HepG2 (cell line): ENCODE data around the gene NEK8. TPM values are rescaled to one million over a fixed set of nuclear protein-coding genes. Genes with fewer than 3 reads are reported as not detected.

Experiments used
- ATAC-seq: fragments of 200-7000 bp; cut with Tn5 transposase; 3 replicates; pipeline ENCODE4 v1.9.1; 2020; ENCODE audit warnings: mild to moderate bottlenecking, moderate library complexity
- BruUV-seq: library from RNA; stranded (reverse); fragments of 400-500 nt; replicated peaks from 2 replicates; lab custom pipeline; 2021; lab: Mats Ljungman, UMichigan
- CTCF ChIA-PET: fragments of 300-600 bp; formaldehyde crosslinking; extraction: SDS; loops from one replicate; lab custom pipeline; 2021; ENCODE audit warnings: low total read pairs, inconsistent platforms, low intra/inter-chr PET ratio; lab: Yijun Ruan, JAX
- POLR2A ChIA-PET: fragments of 350-600 bp; sonication (Branson Sonifier 250); formaldehyde crosslinking; loops from one replicate; lab custom pipeline; 2020; ENCODE audit warnings: antibody characterized with exemption, inconsistent platforms; lab: Yijun Ruan, JAX
- DNase-seq: peaks from one replicate; pipeline ENCODE4 v3.0.0-alpha.2; 2015; ENCODE audit warnings: low spot score
- FAIRE-seq: peaks from 3 replicates; lab custom pipeline; 2011; peaks lifted over from hg19 to GRCh38; lab: Jason Lieb, UNC
- H2AFZ ChIP-seq: one replicate; pipeline ENCODE4 v1.6.1; 2011; ENCODE audit warnings: low read length, inconsistent platforms
- H3K27ac ChIP-seq: fragments of 300-600 bp; 3 replicates; pipeline ENCODE4 v1.8.0; 2011; ENCODE audit warnings: mixed run types, mild to moderate bottlenecking, mixed read lengths, low read length, inconsistent platforms; ENCODE audit not compliant: insufficient read depth; ENCODE audit errors: extremely low read length
- H3K27me3 ChIP-seq, 2 experiments: fragments of 200-600 bp in 1 of 2; 2 replicates in 1 of 2; 3 replicates in 1 of 2; pipeline versions ENCODE4 v1.6.0 to v1.8.0; 2011; ENCODE audit warnings: low read length in 2 of 2, mild to moderate bottlenecking in 2 of 2, moderate library complexity in 2 of 2, inconsistent platforms in 1 of 2; ENCODE audit not compliant: insufficient read depth in 2 of 2, control insufficient read depth in 1 of 2
- H3K36me3 ChIP-seq, 2 experiments: fragments of 200-600 bp in 1 of 2; replicated peaks in 1 of 2; 2 replicates in 1 of 2; 3 replicates in 1 of 2; pipeline versions ENCODE4 v1.5.1 to v1.8.0; 2011; ENCODE audit warnings: low read length in 2 of 2, inconsistent platforms in 1 of 2; ENCODE audit not compliant: insufficient read depth in 2 of 2, control insufficient read depth in 1 of 2
- H3K4me1 ChIP-seq: 2 replicates; pipeline ENCODE4 v1.5.1; 2012; ENCODE audit warnings: low read length, inconsistent platforms; ENCODE audit not compliant: insufficient read depth
- H3K4me2 ChIP-seq: 2 replicates; pipeline ENCODE4 v1.6.0; 2011; ENCODE audit warnings: low read depth, low read length, inconsistent platforms
- H3K4me3 ChIP-seq, 3 experiments: fragments of 200-600 bp in 1 of 3; sonication (generic), shearing (Covaris generic) in 1 of 3; replicated peaks in 1 of 3; 2 replicates each; pipeline ENCODE4 v1.5.1; 2011 to 2016; ENCODE audit warnings: low read length in 3 of 3, inconsistent platforms in 2 of 3, low read depth in 2 of 3, mild to moderate bottlenecking in 2 of 3, control low read depth in 1 of 3, mixed read lengths in 1 of 3; ENCODE audit not compliant: insufficient read depth in 1 of 3
- H3K79me2 ChIP-seq: one replicate; pipeline ENCODE4 v1.6.1; 2011; ENCODE audit warnings: low read length, inconsistent platforms; ENCODE audit not compliant: insufficient read depth
- H3K9ac ChIP-seq: 2 replicates; pipeline ENCODE4 v1.6.0; 2011; ENCODE audit warnings: mild to moderate bottlenecking, low read depth, low read length, inconsistent platforms; ENCODE audit not compliant: insufficient read depth
- H3K9me3 ChIP-seq: 2 replicates; pipeline ENCODE4 v1.5.1; 2012; ENCODE audit warnings: mild to moderate bottlenecking, low read length
- H4K20me1 ChIP-seq: 2 replicates; pipeline ENCODE4 v1.6.0; 2011; ENCODE audit warnings: inconsistent platforms, mild to moderate bottlenecking, low read length, moderate library complexity; ENCODE audit not compliant: insufficient read depth
- CBFB ChIP-seq: sonication (generic); formaldehyde crosslinking; IDR thresholded peaks from 2 replicates; pipeline ENCODE4 v1.4.0; 2020; ENCODE audit warnings: missing genetic modification reagents
- CREB1 ChIP-seq, 2 experiments: fragments of 450-650 bp in 1 of 2; IDR thresholded peaks; 2 replicates each; pipeline ENCODE4 v1.6.1; 2016 to 2017; ENCODE audit warnings: control low read depth in 1 of 2, mild to moderate bottlenecking in 1 of 2, missing compliant biosample characterization in 1 of 2, missing genetic modification characterization in 1 of 2
- CTCF ChIP-seq: sonication (generic); formaldehyde crosslinking; IDR thresholded peaks from 2 replicates; pipeline ENCODE4 v1.5.0; 2020; ENCODE audit warnings: mild to moderate bottlenecking, missing genetic modification reagents, moderate library complexity
- HBP1 ChIP-seq: IDR thresholded peaks from 2 replicates; pipeline ENCODE4 v1.6.1; 2016; ENCODE audit warnings: low read depth, control low read depth
- HES4 ChIP-seq: sonication (generic); formaldehyde crosslinking; IDR thresholded peaks from 2 replicates; pipeline ENCODE4 v1.9.0; 2021; ENCODE audit warnings: mild to moderate bottlenecking, missing genetic modification reagents, borderline replicate concordance
- HOMEZ ChIP-seq: IDR thresholded peaks from 2 replicates; pipeline ENCODE4 v1.6.1; 2016; ENCODE audit warnings: low read depth
- JUNB ChIP-seq: sonication (generic); formaldehyde crosslinking; IDR thresholded peaks from 2 replicates; pipeline ENCODE4 v1.8.0; 2022; ENCODE audit warnings: missing genetic modification reagents, mild to moderate bottlenecking, borderline replicate concordance
- JUND ChIP-seq: sonication (generic); formaldehyde crosslinking; IDR thresholded peaks from 2 replicates; pipeline ENCODE4 v1.8.0; 2022; ENCODE audit warnings: mild to moderate bottlenecking, missing genetic modification reagents
- MTF2 ChIP-seq: sonication (generic); formaldehyde crosslinking; IDR thresholded peaks from 2 replicates; pipeline ENCODE4 v1.5.0; 2020; ENCODE audit warnings: missing genetic modification reagents, borderline replicate concordance
- PCBP1 ChIP-seq: fragments of 200-400 bp; formaldehyde crosslinking; IDR thresholded peaks from 2 replicates; pipeline ENCODE4 v1.6.1; 2017; ENCODE audit warnings: mild to moderate bottlenecking, low read depth, low read length, borderline replicate concordance
- POLR2AphosphoS2 ChIP-seq: IDR thresholded peaks from 2 replicates; pipeline ENCODE4 v1.6.1; 2011; ENCODE audit warnings: low read depth, low read length, improper control_type of control experiment
- POLR2AphosphoS5 ChIP-seq: IDR thresholded peaks from 2 replicates; pipeline ENCODE4 v1.6.1; 2012; ENCODE audit warnings: low read depth, low read length
- ZMYM3 ChIP-seq: sonication (generic); formaldehyde crosslinking; IDR thresholded peaks from 2 replicates; pipeline ENCODE4 v1.5.1; 2020; ENCODE audit warnings: mild to moderate bottlenecking, missing genetic modification reagents
- ZNF234 ChIP-seq: sonication (generic); formaldehyde crosslinking; conservative IDR thresholded peaks from 2 replicates; pipeline ENCODE4 v1.5.1; 2020; ENCODE audit warnings: mild to moderate bottlenecking, missing genetic modification reagents
- ZNF547 ChIP-seq: sonication (generic); formaldehyde crosslinking; IDR thresholded peaks from 2 replicates; pipeline ENCODE4 v1.5.1; 2020; ENCODE audit warnings: mild to moderate bottlenecking, missing genetic modification reagents
- ZNF772 ChIP-seq: sonication (generic); formaldehyde crosslinking; IDR thresholded peaks from 2 replicates; pipeline ENCODE4 v1.5.0; 2020; ENCODE audit warnings: mild to moderate bottlenecking, missing genetic modification reagents
- ZNF777 ChIP-seq: sonication (generic); formaldehyde crosslinking; IDR thresholded peaks from 2 replicates; pipeline ENCODE4 v1.4.0; 2020; ENCODE audit warnings: missing genetic modification reagents
- ZSCAN12 ChIP-seq: sonication (generic); formaldehyde crosslinking; IDR thresholded peaks from 2 replicates; pipeline ENCODE4 v1.9.0; 2021; ENCODE audit warnings: mild to moderate bottlenecking, missing genetic modification reagents
- ZSCAN25 ChIP-seq: sonication (generic); formaldehyde crosslinking; IDR thresholded peaks from 2 replicates; pipeline ENCODE4 v1.8.0; 2022; ENCODE audit warnings: mild to moderate bottlenecking, missing genetic modification reagents
- WGBS: methylation state at CpG from one replicate; pipeline ENCODE4 v1.1.6; 2017; ENCODE audit warnings: low lambda C conversion rate; 5-methylcytosine and 5-hydroxymethylcytosine counted together
- in situ Hi-C: cut with HindIII; loops from 2 replicates; pipeline ENCODE4 v1.10.0; 2017; ENCODE audit warnings: low pct_unique_long_range_greater_than_20kb; ENCODE audit not compliant: extremely low pct_ligation_motif_present
- intact Hi-C: fragments of 100-400 bp; cut with micrococcal nuclease; formaldehyde crosslinking; loops from one replicate; pipeline ENCODE4 v1.10.0; 2022; ENCODE audit not compliant: unreplicated experiment
- polyA plus RNA-seq, 8 experiments: library from polyadenylated mRNA; depleted of rRNA in 3 of 8; stranded (reverse) in 7 of 8; unstranded in 1 of 8; fragments of >200 nt; fragmentation: Illumina TruSeq in 4 of 8; extraction: Trizol in 4 of 8; gene quantifications; 2 replicates each; pipeline versions ENCODE4 v1.2.1 to v1.2.3, GENCODE V29; 2011 to 2016; ENCODE audit warnings: low read depth in 4 of 8, missing spikeins in 1 of 8, mixed read lengths in 1 of 8; ENCODE audit not compliant: insufficient read depth in 1 of 8
- total RNA-seq, 5 experiments: library from RNA; depleted of rRNA; stranded (reverse); fragments of >200 nt; fragmentation: Illumina TruSeq; extraction: Trizol; gene quantifications; 2 replicates each; pipeline ENCODE4 v1.2.3, GENCODE V29; 2016; ENCODE audit warnings: low read depth in 1 of 5

Gene NEK8
- total and polyA plus RNA-seq, 2 of the 13 experiments (the other 11 are each of a cell fraction or from before 2014, with no cell fraction given): 5.8 to 13.5 TPM

GRCh38 chr17:28744972-28745785 is 16.6 kb downstream of the NEK8 start:
- FAIRE-seq (peak; percentile 8), DNase-seq (peak; percentile 90), ATAC-seq (peak; percentile 68)
- H3K4me3 ChIP-seq: peak overlapping the region; percentile 72 to 93 (median 74)
- peaks cover 45% of the 10 kb centered on the region for H4K20me1 ChIP-seq
- H3K27ac ChIP-seq: peak overlapping the region; percentile 95
- H2AFZ ChIP-seq: no peak overlapping the region
- peak overlapping the region; percentile 98 for H3K4me2 ChIP-seq
- H3K36me3 ChIP-seq: peaks cover 36 to 43% of the 10 kb centered on the region in 2 experiments
- H3K79me2 ChIP-seq: peaks cover 33% of the 10 kb centered on the region
- no peaks in the 10 kb centered on the region for H3K9me3 ChIP-seq
- intact Hi-C loops (loop anchor here (1.0 kb wide), 1 partner anchor 17 kb away; the partner anchor contains the start of gene NEK8), in situ Hi-C loops (loop anchor here (25.0 kb wide), 1 partner anchor 367 kb away; no protein-coding TSS in a partner anchor)
- WGBS: 4% methylated on average over 8 of the region's 31 CpGs
- no peaks in the 10 kb centered on the region; a peak in 1 of 5 replicates for H3K27me3 ChIP-seq
- POLR2A ChIA-PET: interaction anchor here (0.8 to 12.3 kb wide), 18 partner anchors 9 to 207 kb away, joined by 3 to 590 read pairs (median 6); partner anchors contain the start of genes BLTP2, DHRS13, FAM222B and FLOT2
- H3K9ac ChIP-seq: peak overlapping the region; percentile 98
- peaks cover 61% of the 10 kb centered on the region for H3K4me1 ChIP-seq
- no TSS peak for BruUV-seq
- CTCF ChIA-PET: interaction anchor here (2.8 kb wide), 1 partner anchor 18 kb away, joined by 14 read pairs; the partner anchor contains the start of gene TLCD1
- TF ChIP-seq CREB1 (IDR thresholded peaks at IDR 0.05): no peak
- TF ChIP-seq CREB1 (CRISPR knock-in tag; IDR thresholded peaks at IDR 0.05): no peak
- TF ChIP-seq PCBP1: peak; percentile 65; the same call in 1 of the 2 replicates
- TF ChIP-seq HES4 (CRISPR knock-in tag): no peak
- no peak for TF ChIP-seq HOMEZ (CRISPR knock-in tag)
- no peak for TF ChIP-seq ZNF547 (CRISPR knock-in tag)
- peak; percentile 76 for TF ChIP-seq POLR2AphosphoS5
- TF ChIP-seq MTF2 (CRISPR knock-in tag): no peak
- no peak for TF ChIP-seq JUNB (CRISPR knock-in tag)
- no peak for TF ChIP-seq HBP1 (CRISPR knock-in tag)
- TF ChIP-seq CBFB (CRISPR knock-in tag): no peak
- TF ChIP-seq ZMYM3: no peak
- no peak for TF ChIP-seq ZSCAN25
- TF ChIP-seq CTCF (CRISPR knock-in tag): peak; percentile 11; the same call in 1 of the 2 replicates
- TF ChIP-seq ZSCAN12 (CRISPR knock-in tag): no peak
- TF ChIP-seq POLR2AphosphoS2: no peak; the same call in 1 of the 2 replicates
- no peak for TF ChIP-seq JUND (CRISPR knock-in tag)
- peak; percentile 38; the same call in 1 of the 2 replicates for TF ChIP-seq ZNF777 (CRISPR knock-in tag)
- TF ChIP-seq ZNF772 (CRISPR knock-in tag): peak; percentile 54; the same call in 1 of the 2 replicates
- peak; percentile 74; the same call in 1 of the 2 replicates for TF ChIP-seq ZNF234 (CRISPR knock-in tag)
